Mesothelial cell of epicardium (in vitro differentiated cells): Measurements from ENCODE around the gene SSPN. TPM values are rescaled to one million over a fixed set of nuclear protein-coding genes. Genes with fewer than 3 reads are reported as not detected.

Experiments
- DNase-seq, 2 experiments: peaks; one replicate each; pipeline ENCODE4 v3.0.0; 2021; ENCODE audit warnings: low spot score in 2 of 2; ENCODE audit not compliant: unreplicated experiment in 2 of 2
- H3K27ac Mint-ChIP-seq: 2 replicates; pipeline ENCODE4 v1.8.0; 2021; ENCODE audit warnings: mixed read lengths
- H3K27me3 Mint-ChIP-seq: 2 replicates; pipeline ENCODE4 v1.8.0; 2021; ENCODE audit warnings: low read depth, mixed read lengths
- H3K36me3 Mint-ChIP-seq: 2 replicates; pipeline ENCODE4 v1.8.0; 2021; ENCODE audit warnings: mixed read lengths
- H3K4me1 Mint-ChIP-seq: 2 replicates; pipeline ENCODE4 v1.8.0; 2021; ENCODE audit warnings: mixed read lengths
- H3K4me3 Mint-ChIP-seq: 2 replicates; pipeline ENCODE4 v1.8.0; 2021; ENCODE audit warnings: mild to moderate bottlenecking, moderate library complexity, mixed read lengths
- H3K9me3 Mint-ChIP-seq: 2 replicates; pipeline ENCODE4 v1.8.0; 2021; ENCODE audit warnings: mixed read lengths
- CTCF ChIP-seq: fragments of 200-600 bp; sonication (generic); IDR thresholded peaks from one replicate; pipeline ENCODE4 v1.5.0; 2021; ENCODE audit warnings: antibody characterized with exemption; ENCODE audit not compliant: unreplicated experiment
- total RNA-seq: library from RNA; stranded (reverse); gene quantifications from 3 replicates; pipeline ENCODE4 v1.2.1, GENCODE V29; 2021

SSPN gene
- total RNA-seq, 1 donor from 2014 or later = 19.4 TPM

DNA sequence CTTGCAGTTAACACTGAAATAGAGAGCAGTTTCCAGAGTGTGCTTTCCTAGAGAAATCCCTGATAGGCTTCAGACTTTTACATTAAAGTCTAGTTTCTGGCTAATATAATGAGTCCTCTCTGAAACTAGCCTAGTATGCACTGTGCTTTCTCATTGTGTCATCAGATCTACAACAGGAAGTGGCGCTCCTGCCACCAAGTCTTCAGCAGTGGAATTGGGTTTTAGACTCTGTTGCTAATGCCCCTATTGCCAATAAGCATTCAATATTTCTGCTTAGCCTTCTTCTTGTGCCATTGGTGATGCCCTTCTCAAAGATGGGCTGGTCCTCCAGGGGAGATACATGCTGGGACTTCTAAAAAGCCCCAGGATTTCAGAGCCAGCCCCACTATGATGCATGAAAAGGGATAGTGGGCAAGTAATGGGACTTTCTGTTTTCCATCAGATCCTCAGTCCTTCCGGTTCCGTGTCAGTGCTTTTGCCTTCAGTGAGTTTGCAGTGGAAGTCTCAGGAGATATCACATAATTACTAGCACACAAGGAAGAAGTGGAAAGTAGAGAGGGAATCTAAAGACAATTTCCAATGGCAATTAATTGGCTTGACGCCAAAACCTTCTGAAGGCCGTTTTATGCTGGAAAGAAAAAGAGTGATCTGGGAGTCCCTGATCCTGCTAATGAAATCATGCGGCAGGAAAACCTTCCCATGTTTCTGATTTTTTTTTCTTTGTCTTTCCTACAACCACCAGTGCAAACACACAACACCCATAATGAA lies 50.0 kb downstream of the SSPN start:
- TF ChIP-seq CTCF = no peak
- no peak overlapping the region for H3K4me3 Mint-ChIP-seq
- peaks cover 2% of the 10 kb centered on the region for H3K4me1 Mint-ChIP-seq
- H3K9me3 Mint-ChIP-seq = peaks cover 10% of the 10 kb centered on the region
- DNase-seq = no peak
- no peaks in the 10 kb centered on the region for H3K27me3 Mint-ChIP-seq
- H3K27ac Mint-ChIP-seq = no peak overlapping the region
- H3K36me3 Mint-ChIP-seq = no peaks in the 10 kb centered on the region

DNA sequence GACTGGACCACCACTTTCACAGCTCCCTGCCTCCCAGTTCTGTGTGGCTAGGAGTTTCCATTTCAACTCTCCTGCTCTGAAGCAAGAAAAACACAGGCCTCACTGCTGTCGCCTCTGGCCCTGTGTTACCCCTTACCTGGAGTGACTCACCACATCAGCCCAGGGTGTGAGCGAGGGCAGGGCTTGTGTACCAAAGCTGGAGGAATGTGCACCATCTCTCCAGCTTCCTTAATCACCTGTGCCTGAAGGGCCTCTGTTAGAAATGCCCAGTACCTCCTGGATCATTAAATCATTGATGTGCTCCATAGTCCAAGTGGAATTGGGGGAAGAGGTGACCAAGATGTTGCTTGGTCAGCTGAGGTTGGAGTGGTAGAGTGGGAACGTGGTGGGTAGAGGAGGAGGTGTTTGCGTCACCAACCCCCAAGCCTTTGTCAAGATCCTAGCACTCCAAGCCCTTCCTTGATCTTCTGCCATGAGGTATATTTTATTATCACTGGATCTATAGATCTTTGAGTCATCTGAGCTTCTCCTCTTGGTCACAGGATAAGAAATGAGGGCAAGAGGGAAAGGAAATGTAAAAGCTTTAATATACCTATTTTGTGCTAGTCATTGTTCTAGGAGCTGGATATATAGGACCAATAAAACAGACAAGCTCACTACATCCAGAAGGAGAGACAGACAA lies 51.3 kb downstream of the SSPN start:
- no peak for DNase-seq
- H3K4me3 Mint-ChIP-seq = no peak overlapping the region
- H3K9me3 Mint-ChIP-seq = peaks cover 13% of the 10 kb centered on the region
- H3K36me3 Mint-ChIP-seq = no peaks in the 10 kb centered on the region
- H3K27ac Mint-ChIP-seq = no peak overlapping the region
- H3K4me1 Mint-ChIP-seq = peaks cover 2% of the 10 kb centered on the region
- no peaks in the 10 kb centered on the region for H3K27me3 Mint-ChIP-seq
- no peak for TF ChIP-seq CTCF

- TF ChIP-seq CTCF = no peak
- DNase-seq = no peak
- no peak overlapping the region for H3K27ac Mint-ChIP-seq
- H3K4me3 Mint-ChIP-seq = no peak overlapping the region
- H3K9me3 Mint-ChIP-seq = peaks cover 13% of the 10 kb centered on the region
- no peaks in the 10 kb centered on the region for H3K27me3 Mint-ChIP-seq
- H3K4me1 Mint-ChIP-seq = peaks cover 2% of the 10 kb centered on the region
- no peaks in the 10 kb centered on the region for H3K36me3 Mint-ChIP-seq
These were observed 52.5 kb downstream of the SSPN start for GRCh38 chr12:26247873-26248272.

DNA sequence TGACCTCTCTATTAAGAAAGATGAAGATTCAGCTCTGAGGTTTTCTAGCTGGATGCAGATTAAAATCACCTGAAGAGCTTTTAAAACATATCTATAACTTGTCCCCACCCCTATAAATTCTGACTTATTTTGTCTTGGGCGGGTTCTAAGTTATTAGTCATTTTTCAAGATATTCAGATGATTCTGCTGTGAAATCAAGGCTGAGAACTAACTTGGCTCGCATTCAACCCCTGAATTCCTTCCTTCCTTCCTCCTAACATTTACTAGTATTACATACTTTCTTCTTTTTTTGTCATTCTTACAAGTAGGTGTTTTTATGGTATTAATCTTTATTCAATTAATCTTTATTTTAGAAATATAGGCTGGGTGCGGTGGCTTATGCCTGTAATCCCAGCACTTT lies 55.4 kb downstream of the SSPN start:
- DNase-seq = no peak

DNA sequence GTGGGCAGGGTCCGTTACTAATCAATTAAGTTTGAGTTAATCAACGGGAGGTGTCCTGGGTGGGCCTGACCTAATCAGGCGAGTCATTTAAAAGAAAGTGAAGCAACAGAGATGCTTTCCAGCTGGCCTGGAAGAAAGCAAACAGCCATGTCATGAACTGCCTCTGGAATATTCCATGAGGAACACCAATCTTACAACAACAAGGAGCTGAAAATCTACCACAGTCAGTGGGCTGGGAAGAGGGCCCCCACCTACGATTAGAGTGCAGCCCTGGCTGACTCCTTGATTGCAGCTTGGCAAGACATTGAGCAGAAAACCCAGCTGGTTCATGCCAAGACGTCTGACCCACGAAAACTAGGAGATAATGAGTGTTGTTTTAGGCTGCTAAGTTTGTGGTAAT lies 56.2 kb downstream of the SSPN start:
- no peak overlapping the region for H3K4me3 Mint-ChIP-seq
- no peaks in the 10 kb centered on the region for H3K4me1 Mint-ChIP-seq
- H3K27ac Mint-ChIP-seq = no peak overlapping the region
- peaks cover 13% of the 10 kb centered on the region for H3K9me3 Mint-ChIP-seq
- H3K27me3 Mint-ChIP-seq = no peaks in the 10 kb centered on the region
- no peak for DNase-seq
- H3K36me3 Mint-ChIP-seq = no peaks in the 10 kb centered on the region
- TF ChIP-seq CTCF = no peak

More for the DNA sequence above, 55.4 kb downstream of the SSPN start:
- H3K4me1 Mint-ChIP-seq = peaks cover under 1% of the 10 kb centered on the region
- no peaks in the 10 kb centered on the region for H3K27me3 Mint-ChIP-seq
- no peaks in the 10 kb centered on the region for H3K36me3 Mint-ChIP-seq
- H3K9me3 Mint-ChIP-seq = peaks cover 13% of the 10 kb centered on the region
- no peak for TF ChIP-seq CTCF
- no peak overlapping the region for H3K27ac Mint-ChIP-seq
- H3K4me3 Mint-ChIP-seq = no peak overlapping the region
